NCI-H345 (cell line): Measurements from ENCODE around the gene TMEM131L.
"Not testable (repeated sequence)": the region's sequence is repeated elsewhere in the genome, so short reads cannot be mapped to it uniquely, and the experiment has no call there.

Experiments
- DNase-seq: peaks from one replicate; lab custom pipeline; 2025; lab: John Stamatoyannopoulos, UW

Gene TMEM131L, protein sequence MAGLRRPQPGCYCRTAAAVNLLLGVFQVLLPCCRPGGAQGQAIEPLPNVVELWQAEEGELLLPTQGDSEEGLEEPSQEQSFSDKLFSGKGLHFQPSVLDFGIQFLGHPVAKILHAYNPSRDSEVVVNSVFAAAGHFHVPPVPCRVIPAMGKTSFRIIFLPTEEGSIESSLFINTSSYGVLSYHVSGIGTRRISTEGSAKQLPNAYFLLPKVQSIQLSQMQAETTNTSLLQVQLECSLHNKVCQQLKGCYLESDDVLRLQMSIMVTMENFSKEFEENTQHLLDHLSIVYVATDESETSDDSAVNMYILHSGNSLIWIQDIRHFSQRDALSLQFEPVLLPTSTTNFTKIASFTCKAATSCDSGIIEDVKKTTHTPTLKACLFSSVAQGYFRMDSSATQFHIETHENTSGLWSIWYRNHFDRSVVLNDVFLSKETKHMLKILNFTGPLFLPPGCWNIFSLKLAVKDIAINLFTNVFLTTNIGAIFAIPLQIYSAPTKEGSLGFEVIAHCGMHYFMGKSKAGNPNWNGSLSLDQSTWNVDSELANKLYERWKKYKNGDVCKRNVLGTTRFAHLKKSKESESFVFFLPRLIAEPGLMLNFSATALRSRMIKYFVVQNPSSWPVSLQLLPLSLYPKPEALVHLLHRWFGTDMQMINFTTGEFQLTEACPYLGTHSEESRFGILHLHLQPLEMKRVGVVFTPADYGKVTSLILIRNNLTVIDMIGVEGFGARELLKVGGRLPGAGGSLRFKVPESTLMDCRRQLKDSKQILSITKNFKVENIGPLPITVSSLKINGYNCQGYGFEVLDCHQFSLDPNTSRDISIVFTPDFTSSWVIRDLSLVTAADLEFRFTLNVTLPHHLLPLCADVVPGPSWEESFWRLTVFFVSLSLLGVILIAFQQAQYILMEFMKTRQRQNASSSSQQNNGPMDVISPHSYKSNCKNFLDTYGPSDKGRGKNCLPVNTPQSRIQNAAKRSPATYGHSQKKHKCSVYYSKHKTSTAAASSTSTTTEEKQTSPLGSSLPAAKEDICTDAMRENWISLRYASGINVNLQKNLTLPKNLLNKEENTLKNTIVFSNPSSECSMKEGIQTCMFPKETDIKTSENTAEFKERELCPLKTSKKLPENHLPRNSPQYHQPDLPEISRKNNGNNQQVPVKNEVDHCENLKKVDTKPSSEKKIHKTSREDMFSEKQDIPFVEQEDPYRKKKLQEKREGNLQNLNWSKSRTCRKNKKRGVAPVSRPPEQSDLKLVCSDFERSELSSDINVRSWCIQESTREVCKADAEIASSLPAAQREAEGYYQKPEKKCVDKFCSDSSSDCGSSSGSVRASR (N-terminal part only)

DNA sequence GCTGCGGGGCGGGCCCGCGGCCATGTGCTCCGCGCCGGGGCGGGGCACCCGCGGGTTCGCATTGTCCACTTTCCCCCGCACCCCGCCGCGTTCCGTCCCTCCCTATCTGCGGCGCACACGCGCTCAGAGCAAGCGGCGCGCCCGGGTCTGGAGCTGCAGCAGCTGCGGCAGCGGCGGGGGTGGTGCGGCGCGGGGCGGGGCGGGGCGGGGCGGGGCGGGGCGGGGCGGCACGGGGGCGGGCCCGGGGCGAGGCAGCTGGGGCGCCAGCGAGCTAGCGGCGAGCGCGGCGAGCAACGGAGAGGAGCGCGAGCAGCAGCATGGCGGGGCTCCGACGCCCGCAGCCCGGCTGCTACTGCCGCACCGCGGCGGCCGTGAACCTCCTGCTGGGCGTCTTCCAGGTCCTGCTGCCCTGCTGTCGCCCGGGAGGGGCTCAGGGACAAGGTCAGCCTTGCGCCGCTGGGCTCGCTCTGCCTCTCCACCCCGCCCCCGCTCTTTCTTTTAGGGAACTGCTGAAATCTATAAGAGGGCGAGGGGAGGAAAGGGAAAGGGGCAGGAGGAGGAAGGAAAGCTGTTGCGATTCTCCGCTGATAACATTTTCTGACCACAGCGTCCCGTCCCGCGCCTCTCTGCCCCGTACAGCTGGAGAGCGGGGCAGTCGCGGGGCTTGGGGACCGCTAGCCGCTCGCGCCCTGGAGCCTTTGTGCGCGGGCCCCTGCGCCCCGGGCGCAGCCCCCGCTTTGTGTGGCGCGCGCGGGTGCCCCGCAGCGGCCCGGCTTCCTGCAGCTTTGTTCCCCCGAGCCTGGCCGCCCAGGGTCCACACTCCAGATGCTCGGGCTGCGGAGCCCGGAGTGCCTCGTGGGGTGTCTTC is at the start of gene TMEM131L:
TMEM131L (plus strand) TSS at position 280 of the 868 bp plus-strand sequence; CDS start at position 318, 38 bp downstream.
- peak; percentile 64 for DNase-seq

DNA sequence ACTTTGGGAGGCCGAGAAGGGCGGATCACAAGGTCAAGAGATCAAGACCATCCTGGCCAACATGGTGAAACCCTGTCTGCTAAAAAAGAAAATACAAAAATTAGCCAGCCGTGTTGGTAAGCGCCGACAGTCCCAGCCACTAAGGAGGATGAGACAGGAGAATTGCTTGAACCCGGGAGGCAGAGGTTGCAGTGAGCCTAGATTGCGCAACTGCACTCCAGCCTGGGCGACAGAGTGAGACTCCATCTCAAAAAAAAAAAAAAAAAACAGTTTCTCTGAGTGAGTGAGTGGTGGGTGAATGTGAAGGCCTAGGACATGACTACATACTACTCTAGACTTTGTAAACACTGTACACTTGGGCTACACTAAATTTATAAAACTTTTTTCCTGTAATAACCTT is 49.7 kb upstream of the TMEM131L start:
- DNase-seq: not testable (repeated sequence)

DNA sequence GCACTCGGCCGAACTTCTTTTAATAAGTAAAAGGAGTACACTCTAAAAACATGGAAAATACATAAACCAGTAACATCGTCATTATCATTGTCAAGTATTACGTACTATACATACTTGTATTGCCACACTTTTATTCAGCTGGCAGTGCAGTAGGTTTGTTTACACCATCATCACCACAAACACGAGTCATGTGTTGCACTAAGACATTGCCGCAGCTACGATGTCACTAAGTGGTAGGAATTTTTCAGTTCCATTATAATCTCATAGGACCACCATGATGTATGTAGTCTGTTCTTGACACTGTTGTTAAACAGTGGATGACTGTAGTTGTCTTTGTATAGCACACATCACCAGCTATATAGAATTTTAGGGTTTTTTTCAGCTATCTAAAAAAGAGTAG is 48.0 kb upstream of the TMEM131L start:
- DNase-seq: no peak

DNA sequence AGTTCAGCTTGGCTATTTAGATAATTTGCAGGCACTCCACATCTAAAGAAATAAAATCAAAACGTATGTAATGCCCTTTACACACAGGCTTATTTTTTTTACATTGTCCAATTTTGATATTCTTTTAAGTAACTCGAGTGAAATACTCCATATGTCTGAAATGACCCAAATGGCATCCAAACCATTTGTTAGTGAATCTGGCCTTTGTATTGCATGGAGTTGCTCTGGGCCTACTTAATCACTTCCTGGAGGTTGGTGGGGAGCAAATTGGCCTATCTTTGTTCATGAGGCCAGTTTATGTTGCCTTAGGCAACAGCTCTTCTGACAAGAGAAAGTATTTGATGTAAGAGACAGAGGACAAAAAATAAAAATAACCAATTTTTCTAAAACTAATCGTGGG is 47.6 kb upstream of the TMEM131L start:
- DNase-seq: no peak

DNA sequence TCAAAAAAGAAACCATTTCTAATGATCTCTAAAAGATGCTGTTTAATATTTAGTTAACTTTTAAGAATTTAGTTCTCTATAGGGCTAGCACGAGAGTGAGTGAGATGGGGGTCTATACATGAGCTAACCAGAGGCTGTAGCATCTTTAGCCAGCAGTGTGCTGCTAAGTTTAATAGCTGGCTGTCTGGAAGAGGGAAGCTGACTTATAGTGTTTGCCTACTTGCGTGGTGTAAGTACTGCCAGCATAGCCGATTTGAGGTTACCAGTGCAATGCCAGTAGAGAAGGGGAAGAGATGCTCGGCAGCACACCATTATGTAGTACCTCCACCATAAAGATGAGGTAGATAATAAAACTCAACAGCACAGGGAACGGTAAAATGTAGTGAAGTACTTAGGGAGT is 47.1 kb upstream of the TMEM131L start:
- DNase-seq: no peak

DNA sequence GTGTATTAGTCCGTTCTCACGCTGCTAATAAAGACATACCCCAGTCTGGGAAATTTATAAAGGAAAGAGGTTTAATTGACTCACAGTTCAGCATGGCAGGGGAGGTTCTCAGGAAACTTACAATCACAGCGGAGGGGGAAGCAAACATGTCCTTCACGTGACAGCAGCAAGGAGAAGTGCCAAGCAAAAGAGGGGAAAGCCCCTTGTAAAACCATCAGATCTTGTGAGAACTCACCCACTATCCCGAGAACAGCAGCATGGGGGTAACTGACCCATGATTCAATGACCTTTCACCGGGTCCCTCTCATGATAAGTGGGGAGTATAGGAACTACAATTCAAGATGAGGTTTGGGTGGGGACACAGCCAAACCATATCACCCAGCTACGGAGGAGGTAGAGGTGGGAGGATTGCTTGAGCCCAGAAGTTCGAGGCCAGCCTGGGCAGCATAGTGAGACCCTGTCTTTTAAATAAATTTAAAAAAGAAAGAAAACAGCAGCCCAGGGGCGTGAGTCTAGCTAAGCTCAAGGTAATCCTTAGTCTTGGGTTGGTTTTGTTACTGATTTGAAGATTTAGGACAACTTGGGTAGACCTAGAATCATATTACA is 46.4 kb upstream of the TMEM131L start:
- DNase-seq: no peak

DNA sequence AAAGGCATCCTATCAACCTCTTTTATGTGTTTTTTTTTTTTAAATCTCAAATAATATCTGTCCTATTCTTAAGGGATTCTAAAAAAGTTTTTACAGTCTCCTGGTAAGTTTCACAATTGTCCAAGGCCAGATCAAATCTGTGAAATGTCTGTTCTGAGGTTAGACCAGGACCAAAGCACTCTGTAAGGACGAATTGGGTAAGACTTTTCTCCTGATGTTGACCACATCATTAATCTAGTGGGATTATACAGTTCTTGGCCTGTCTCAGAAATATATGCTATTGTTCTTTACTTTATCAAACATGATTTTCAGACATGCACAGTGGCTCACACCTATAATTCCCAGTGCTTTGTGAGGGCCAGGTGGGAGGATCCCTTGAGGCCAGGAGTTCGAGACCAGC is 45.8 kb upstream of the TMEM131L start:
- DNase-seq: no peak

DNA sequence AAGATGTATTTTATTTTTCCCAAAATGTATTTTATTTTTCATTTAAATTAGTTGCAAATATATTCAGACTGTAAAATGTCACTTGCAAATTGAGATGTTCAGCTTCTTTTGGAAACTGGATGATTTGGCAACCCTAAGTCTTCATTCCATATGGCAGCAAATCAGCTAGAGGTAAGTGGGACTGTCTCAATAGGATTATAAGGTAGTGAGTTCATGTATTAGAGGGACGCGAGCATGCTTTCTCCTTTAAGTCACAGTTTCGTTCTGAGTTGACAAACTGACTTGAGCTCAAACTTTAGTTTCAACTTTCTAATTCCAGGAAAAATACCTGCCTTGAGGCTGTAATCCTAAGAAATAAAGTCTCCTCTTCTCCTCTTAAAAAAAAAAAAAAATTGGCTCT is 44.2 kb upstream of the TMEM131L start:
- DNase-seq: no peak

DNA sequence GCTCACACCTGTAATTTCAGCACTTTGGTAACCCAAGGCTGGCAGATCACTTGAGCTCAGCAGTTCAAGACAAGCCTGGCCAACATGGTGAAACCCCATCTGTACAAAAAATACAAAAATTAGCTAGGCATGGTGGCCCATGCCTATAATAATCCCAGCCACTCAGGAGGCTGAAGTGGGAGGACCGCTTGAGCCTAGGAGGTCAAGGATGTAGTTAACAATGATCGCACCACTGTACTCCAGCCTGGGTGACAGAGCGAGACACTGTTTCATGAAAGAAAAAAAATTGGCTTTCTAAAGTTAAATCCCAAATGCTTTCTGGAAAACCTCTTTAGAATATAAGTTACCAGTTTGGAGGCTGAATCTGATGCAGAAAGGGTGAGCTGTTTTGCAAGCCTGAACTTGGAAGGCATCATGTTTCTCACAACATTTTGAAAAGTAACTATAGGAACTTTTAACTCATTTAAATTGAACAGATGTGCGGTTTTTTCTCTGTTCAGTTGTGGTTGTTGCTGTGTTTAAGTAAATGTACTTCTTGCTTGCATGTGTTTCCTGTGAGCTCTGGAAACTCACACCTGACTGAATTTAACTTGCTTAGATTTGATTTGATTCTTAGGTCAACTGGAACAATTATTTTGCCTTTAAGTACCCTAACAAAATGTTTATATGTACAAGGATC is 39.8 kb upstream of the TMEM131L start:
- no peak for DNase-seq

DNA sequence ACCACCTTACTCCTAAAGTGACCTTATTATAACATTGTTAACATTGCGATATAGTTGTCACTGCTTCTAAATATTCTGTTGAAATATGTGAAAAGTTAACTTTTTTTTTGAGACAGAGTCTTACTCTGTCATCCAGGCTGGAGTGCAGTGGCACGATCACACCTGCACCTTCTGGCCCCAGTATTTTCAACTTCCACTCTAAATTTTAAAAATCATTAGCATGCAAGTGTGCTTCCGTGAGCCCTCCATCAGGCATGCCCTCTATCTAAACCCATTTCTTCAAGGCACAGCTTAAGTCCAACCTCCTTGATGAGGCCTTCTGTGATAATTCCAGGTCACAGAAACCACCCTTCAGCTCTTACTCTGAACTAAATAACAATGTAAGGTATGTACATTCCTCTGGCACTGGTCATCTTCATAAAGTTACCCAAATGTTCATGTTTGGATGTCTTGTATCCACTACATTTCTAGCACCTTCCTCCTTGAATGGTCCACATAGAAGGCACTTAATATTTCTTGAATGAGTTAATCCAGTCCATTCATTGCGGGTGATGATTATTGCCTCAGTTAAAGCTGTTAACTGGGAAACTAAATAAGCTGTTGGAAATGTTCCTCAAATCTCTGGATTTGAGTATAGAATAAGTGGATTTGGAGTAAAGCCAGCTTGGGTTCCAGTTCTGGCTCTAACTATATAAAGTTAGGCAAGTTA is 38.6 kb upstream of the TMEM131L start:
- DNase-seq: no peak

DNA sequence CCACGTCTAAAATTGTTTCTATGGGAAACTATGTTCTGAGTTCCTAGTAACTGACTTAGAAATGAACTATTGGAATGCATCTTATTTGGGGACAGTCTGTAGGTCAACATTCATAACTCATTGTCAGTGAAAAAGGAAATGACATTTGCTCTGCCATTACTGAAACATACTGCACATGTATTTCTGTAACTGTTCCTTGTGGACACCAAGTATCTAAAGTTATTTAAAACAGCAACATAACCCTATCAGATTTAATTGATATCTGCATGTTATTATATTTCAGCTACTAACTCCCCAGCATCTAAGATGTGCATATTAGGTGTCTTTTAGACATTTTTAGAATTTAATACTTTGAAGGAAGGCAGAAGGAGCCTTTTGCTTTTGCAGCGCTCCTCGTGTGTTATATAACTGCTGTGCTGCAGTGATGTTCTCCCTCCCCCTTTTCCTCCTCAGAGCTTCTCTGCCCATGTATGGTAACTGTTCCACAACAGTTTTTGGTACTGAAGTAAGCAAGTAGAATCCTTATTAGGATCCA is 37.2 kb upstream of the TMEM131L start:
- no peak for DNase-seq

DNA sequence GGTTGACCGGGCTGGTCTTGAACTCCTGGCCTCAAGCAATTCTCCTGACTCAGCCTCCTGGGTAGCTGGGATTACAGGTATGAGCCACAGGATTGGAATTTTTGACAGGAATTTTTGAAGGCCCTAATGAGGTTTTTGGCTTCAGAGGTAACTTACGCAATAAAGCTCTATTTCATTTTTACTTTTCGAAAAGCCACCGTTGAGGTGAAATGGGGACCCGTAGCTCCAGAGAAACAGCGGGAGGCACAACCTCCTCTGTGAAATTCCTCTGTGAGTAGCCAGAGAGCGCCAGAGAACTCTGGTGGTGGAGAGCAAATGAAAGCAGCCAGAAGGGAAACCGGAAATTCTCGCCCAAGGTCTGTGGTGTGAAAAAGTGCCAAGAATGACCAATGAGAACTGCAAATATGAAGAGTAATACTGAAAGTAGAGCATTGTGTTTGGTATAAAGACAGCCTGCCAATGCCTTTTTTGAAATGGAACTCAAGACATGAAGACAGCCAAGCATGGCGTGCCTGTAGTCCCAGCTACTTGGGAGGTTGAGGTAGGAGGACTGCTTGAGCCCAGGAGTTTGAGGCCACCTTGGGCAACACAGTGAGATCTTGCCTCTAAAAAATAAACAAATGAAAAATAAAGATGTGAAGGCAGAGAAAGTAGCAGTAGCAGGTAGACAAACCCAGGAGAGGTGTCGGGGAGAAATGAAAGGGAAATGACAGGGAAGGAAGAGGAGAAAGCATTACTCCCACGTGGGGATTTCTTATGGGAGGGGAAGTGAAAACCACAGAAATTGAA is 33.0 kb upstream of the TMEM131L start:
- DNase-seq: no peak

DNA sequence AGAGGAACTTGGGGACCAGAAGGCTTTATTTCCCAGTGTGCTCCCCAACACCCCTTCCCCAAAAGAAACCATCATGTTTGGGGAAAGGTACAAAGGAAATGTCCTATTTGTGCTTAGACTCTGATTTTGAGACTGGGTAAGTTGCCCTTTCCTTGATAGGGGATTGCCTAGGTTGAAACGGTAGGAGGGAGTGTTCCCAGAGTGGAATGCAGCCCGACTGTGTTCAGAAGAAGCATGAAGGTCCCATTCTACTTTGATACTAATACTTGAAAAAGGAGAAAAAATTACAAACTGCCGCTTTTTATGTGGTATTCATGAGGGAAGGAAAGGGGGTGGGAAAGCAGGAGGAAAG is 32.4 kb upstream of the TMEM131L start:
- no peak for DNase-seq

DNA sequence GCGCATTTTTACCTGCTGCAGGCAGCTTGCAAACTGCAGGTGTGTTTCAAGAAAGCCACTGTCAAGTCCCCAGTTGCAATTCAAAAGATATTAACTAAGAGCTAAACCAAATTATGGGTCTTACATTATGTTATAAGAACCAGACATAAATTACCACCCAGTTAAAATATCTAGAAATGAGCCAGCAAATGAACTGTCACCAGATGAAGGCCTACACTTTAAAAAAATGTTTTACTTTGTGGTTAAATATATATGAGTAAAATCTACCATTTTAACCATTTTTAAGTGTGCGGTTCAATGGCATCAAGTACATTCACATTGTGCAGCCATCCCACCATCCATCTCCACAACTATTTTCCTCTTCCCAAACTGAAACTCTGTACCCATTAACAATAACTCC is 32.0 kb upstream of the TMEM131L start:
- no peak for DNase-seq

DNA sequence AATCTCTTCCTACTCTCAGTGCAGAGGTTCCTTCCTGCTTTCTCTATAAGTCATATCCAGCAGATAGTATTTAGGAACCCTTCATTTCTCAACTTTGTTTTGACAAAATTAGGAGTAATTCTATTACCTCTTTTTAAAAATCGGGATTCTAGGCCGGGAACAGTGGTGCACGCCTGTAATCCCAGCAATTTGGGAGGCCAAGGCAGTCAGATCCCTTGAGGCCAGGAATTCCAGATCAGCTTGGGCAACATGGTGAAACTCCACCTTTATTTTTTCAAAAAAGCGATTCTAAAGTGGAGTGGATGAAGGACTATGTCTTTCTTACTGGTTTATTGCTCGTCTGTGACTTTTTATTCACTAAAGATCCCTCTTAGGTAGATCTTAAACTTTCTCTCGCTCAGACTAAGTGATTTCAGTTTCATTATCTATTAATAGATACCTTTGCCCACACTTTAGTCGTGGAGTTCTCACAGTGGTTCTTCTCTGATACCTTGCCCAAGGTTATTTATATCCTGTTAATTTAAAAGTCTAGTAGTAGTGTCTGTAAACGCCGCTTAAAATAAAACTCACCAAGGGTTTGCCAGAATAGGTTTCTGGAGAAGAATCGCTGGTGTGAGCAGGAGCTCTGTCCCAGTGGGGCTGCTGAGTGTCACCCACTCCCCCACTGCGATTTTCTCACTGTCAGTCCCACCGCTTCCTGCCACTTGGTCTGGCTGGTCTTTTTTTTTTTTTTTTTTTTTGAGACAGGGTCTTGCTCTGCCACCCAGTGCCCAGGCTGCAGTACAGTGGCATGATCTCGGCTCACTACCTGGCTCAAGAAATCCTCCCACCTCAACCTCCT is 27.0 kb upstream of the TMEM131L start:
- DNase-seq: no peak

DNA sequence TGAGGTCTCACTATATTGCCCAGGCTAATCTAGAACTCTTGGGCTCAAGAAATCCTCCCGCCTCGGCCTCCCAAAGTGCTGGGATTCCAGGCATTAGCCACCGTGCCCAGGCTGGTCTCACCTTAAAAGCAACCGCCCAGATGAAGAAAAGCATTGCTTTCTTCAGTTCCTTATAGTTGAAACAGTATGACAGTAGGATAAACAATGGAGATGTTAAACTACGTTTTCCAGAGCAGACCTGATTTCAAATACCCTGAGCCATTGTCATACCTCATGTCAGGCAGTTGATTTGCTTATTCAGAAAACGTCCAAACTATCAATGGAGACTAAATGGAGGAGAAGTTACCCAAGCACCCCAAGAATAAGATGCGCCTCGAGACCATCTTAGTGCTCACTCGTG is 26.3 kb upstream of the TMEM131L start:
- DNase-seq: no peak

DNA sequence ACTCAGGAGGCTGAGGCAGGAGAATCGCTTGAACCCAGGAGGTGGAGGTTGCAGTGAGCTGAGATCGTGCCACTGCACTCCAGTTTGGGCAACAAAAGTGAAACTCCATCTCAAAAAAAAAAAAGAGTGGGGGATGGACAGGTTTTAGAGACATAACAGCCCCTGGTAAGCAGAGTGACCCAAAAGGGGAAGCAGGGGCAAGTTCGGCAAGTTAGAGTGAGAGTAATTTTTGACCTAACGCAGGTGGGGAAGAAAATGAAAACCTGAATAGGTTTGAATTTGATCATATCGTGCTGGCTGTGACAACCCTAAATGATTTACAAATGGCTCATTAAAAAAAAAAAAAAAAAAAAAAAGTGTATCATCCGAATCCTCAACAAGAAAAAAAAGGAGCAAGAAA is 25.7 kb upstream of the TMEM131L start:
- DNase-seq: no peak
